Effector memory CD4-positive, alpha-beta T cell (primary cell): Measurements from ENCODE around the gene PAFAH1B2.
"Not testable (repeated sequence)": the region's sequence is repeated elsewhere in the genome, so short reads cannot be mapped to it uniquely, and the experiment has no call there.

Source experiments
- DNase-seq, 3 donors: peaks; one replicate each; pipeline ENCODE4 v3.0.0-alpha.2; 2020
- H3K27ac ChIP-seq: 2 replicates; pipeline ENCODE4 v1.7.0; 2013; ENCODE audit warnings: mild to moderate bottlenecking, low read length, moderate library complexity; ENCODE audit not compliant: insufficient read depth, poor library complexity, severe bottlenecking
- H3K27me3 ChIP-seq: replicated peaks from 2 replicates; pipeline ENCODE4 v1.7.0; 2013; ENCODE audit warnings: mild to moderate bottlenecking, low read length; ENCODE audit not compliant: insufficient read depth, control insufficient read depth, poor library complexity, severe bottlenecking
- H3K36me3 ChIP-seq: 2 replicates; pipeline ENCODE4 v1.7.0; 2013; ENCODE audit warnings: mild to moderate bottlenecking, low read length, moderate library complexity; ENCODE audit not compliant: control insufficient read depth, insufficient read depth
- H3K4me1 ChIP-seq: 2 replicates; pipeline ENCODE4 v1.7.0; 2013; ENCODE audit warnings: low read length, mild to moderate bottlenecking; ENCODE audit not compliant: control insufficient read depth, insufficient read depth, poor library complexity, severe bottlenecking
- H3K4me3 ChIP-seq: 2 replicates; pipeline ENCODE4 v1.7.0; 2013; ENCODE audit warnings: low read length, low read depth, mild to moderate bottlenecking; ENCODE audit not compliant: insufficient read depth, poor library complexity, severe bottlenecking
- H3K9me3 ChIP-seq: 2 replicates; pipeline ENCODE4 v1.7.0; 2013; ENCODE audit warnings: mild to moderate bottlenecking, low read length, moderate library complexity; ENCODE audit not compliant: control insufficient read depth

The PAFAH1B2 gene

DNA sequence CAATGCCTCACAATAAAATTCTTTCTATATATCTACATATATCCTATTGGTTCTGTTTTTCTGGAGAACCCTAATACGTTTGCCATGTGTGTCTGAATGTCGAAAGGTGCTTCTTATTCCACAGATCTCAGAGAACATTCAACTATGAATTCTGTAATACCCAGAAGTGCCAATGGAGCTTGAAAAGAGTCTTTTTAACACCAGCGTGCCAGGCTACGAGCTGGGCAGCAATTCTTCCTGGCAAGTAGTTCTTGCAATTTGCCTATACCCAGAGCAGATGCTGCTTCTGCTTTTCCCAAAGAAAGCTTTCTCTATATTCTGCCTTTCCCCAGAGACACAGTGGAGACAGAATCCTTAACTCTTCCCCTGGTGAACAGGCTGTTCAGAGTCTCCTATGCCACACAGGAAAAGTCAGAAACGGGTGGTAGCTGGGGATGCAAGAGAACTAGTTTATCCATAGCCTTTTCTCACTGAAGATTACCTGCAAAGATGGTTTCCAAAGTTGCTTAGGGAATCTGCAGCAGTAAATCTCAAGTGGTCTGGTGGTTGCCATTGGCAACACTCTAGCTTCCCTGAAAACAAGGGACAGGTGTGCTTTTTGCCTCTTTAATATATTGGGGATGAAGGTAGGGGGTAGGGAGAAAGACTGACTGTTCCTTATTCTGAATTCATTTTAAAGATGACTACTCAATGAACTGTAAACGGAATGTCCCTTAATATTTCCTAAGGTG, 16.8 kb upstream of the PAFAH1B2 start:
- Histone ChIP-seq H3K36me3 (no peaks in the 10 kb centered on the region), H3K4me3 (no peak overlapping the region), H3K4me1 (no peaks in the 10 kb centered on the region), H3K9me3 (no peaks in the 10 kb centered on the region), H3K27ac (no peak overlapping the region), H3K27me3 (no peaks in the 10 kb centered on the region)
- no peak for DNase-seq

DNA sequence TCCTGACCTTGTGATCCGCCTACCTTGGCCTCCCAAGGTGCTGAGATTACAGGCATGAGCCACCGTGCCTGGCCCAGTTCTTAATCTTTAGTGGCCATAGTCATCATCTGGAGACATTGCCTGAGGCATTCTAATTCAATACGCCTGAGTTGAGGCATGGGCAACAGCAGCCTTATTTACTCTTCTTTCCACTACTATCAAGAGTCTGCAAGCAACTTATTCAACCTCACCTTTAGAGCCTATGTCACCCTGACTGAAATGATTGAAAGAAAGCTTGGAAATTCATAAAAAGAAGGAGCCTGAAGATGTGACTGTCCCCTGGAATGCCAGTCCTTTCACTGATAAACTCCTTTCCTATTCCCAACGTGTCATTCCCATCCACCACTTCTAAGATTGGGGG, 15.8 kb upstream of the PAFAH1B2 start:
- no peak overlapping the region for H3K27ac ChIP-seq
- no peak for DNase-seq
- H3K9me3 ChIP-seq, result no peaks in the 10 kb centered on the region
- no peak overlapping the region for H3K4me3 ChIP-seq
- no peaks in the 10 kb centered on the region for H3K27me3 ChIP-seq
- no peaks in the 10 kb centered on the region for H3K4me1 ChIP-seq
- H3K36me3 ChIP-seq, result no peaks in the 10 kb centered on the region

GRCh38 chr11:117130396-117130795, 13.7 kb upstream of the PAFAH1B2 start:
- not testable (repeated sequence) for H3K27me3 ChIP-seq, DNase-seq, H3K4me3 ChIP-seq, H3K36me3 ChIP-seq, H3K4me1 ChIP-seq, H3K9me3 ChIP-seq, H3K27ac ChIP-seq

DNA sequence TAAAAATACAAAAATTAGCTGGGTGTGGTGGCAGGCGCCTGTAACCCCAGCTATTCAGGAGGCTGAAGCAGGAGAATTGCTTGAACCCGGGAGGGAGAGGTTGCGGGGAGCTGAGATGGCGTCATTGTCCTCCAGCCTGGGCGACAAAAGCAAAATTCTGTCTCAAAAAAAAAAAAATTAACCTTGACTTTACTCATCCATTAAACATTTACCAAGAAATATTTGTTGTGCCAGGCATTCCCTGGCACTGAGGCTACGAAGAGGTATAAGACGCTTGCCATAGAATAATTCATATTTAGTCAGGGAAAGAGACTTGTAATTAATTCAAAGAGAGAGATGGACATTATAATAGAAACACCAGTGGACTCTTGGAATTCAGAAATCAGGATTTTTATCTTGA, 13.2 kb upstream of the PAFAH1B2 start:
- Histone ChIP-seq H3K27ac (no peak overlapping the region), H3K9me3 (no peaks in the 10 kb centered on the region), H3K4me3 (no peak overlapping the region), H3K36me3 (no peaks in the 10 kb centered on the region), H3K4me1 (no peaks in the 10 kb centered on the region), H3K27me3 (no peaks in the 10 kb centered on the region)
- no peak for DNase-seq

DNA sequence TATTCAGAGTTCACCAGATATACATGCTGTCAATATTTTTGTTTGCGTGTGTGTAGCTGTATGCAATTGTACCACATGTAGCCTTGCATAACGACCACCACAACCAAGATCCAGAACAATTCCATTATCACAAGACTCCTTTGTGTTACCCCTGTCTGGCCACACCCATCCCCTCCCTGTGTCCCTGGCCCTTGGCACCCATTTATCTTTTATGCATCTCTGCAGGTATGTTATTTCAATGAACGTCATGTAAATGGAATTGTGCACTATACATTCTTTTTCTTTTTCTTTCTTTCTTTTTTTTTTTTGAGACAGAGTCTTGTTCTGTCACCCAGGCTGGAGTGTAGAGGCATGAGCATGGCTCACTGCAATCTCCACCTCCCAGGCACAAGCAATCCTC, 9.7 kb upstream of the PAFAH1B2 start:
- no peaks in the 10 kb centered on the region for H3K27me3 ChIP-seq
- no peak overlapping the region for H3K27ac ChIP-seq
- no peak for DNase-seq
- H3K9me3 ChIP-seq, result no peaks in the 10 kb centered on the region
- no peaks in the 10 kb centered on the region for H3K4me1 ChIP-seq
- H3K36me3 ChIP-seq, result no peaks in the 10 kb centered on the region
- H3K4me3 ChIP-seq, result no peak overlapping the region

DNA sequence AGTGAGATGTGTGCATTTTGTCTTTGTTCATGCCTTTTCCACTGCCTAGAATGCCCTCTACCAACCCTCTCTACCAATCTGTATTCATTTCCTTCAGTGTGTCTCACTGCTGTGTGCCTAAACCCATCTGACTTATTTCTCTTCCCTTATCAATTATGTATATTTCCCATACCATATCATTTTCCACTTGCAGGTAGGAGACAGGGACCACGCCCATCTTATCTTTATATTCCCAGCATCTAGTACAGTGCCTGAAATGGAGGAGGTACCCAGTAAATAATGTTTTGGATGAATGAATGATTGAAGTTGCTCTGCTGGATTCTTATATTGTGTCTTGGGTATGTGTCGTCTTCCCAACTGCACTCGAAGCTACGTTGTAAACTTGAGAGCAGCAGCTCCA, 9.1 kb upstream of the PAFAH1B2 start:
- H3K9me3 ChIP-seq, H3K4me3 ChIP-seq, DNase-seq: not testable (repeated sequence)

GRCh38 chr11:117137223-117138086, 6.6 kb upstream of the PAFAH1B2 start:
- not testable (repeated sequence) for H3K9me3 ChIP-seq, DNase-seq, H3K27me3 ChIP-seq, H3K27ac ChIP-seq, H3K4me1 ChIP-seq, H3K36me3 ChIP-seq, H3K4me3 ChIP-seq

More for the DNA sequence above, 9.1 kb upstream of the PAFAH1B2 start:
- H3K36me3 ChIP-seq, H3K27me3 ChIP-seq, H3K4me1 ChIP-seq, H3K27ac ChIP-seq: not testable (repeated sequence)

- peak overlapping the region; percentile 69 for H3K4me3 ChIP-seq
- no peaks in the 10 kb centered on the region for H3K27me3 ChIP-seq
- DNase-seq, result no peak
Observed at GRCh38 chr11:117143390-117143789, 697 bp upstream of the PAFAH1B2 start.

GRCh38 chr11:117144477-117145392, 648 bp downstream of the PAFAH1B2 start:
- Histone ChIP-seq H3K36me3 (peaks cover 7% of the 10 kb centered on the region), H3K27ac (peak overlapping the region; percentile 74), H3K4me3 (peak overlapping the region; percentile 69), H3K9me3 (no peaks in the 10 kb centered on the region), H3K27me3 (no peaks in the 10 kb centered on the region), H3K4me1 (peaks cover 16% of the 10 kb centered on the region)
- peak in 2 of 3 donors; percentile 8 to 33 for DNase-seq

More at GRCh38 chr11:117143390-117143789, 697 bp upstream of the PAFAH1B2 start:
- H3K36me3 ChIP-seq, result peaks cover 7% of the 10 kb centered on the region
- no peaks in the 10 kb centered on the region for H3K9me3 ChIP-seq
- peak overlapping the region; percentile 74 for H3K27ac ChIP-seq
- peaks cover 16% of the 10 kb centered on the region for H3K4me1 ChIP-seq
